Measurements from ENCODE around the gene ELMO1. TPM values are rescaled to one million over a fixed set of nuclear protein-coding genes. Genes with fewer than 3 reads are reported as not detected.

ELMO1 gene
- total RNA-seq, 1 donor from 2014 or later: not detected

DNA sequence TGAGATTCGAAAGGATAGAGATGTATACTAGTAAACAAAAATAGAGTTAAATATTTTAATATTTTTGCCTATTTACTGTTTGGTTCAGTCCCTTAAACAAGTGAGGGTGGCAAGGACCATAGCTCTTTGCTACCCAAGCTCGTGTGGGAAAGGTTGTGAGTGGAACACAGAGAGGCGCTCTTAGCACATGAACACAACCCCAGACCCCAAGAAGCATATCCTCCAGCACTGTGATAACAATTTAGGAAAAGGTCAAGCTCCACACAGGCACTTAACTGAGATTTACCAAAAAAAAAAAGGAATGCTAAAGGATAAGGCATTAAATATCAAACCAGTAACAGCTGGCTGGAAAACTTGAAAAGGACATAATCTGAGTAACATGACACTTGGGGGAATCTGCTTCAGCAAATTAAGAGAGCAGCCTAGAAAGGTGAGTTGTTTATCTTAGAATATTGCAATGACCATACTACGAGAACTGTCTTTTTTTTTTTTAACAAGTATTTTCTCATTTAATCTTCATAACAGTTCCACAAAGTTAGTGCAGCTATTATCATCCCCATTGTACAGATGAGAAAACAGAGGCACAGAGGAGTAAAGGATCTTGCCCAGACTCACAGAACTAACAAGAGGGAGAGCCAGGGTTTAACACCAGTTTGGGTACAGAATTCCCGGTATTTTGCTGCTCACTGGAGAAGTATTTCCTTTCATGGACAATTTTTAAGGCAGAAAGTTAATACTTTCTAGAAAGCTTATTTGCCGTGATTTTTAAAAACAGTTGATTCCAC lies 420.9 kb downstream of the ELMO1 start:
- H3K27ac Mint-ChIP-seq (ENCODE audit: unreplicated experiment): no peak overlapping the region
- no peak overlapping the region for H3K4me3 Mint-ChIP-seq (ENCODE audit: unreplicated experiment)
- no peaks in the 10 kb centered on the region for H3K27me3 Mint-ChIP-seq (ENCODE audit: unreplicated experiment)
- TF ChIP-seq, protein P1, sequence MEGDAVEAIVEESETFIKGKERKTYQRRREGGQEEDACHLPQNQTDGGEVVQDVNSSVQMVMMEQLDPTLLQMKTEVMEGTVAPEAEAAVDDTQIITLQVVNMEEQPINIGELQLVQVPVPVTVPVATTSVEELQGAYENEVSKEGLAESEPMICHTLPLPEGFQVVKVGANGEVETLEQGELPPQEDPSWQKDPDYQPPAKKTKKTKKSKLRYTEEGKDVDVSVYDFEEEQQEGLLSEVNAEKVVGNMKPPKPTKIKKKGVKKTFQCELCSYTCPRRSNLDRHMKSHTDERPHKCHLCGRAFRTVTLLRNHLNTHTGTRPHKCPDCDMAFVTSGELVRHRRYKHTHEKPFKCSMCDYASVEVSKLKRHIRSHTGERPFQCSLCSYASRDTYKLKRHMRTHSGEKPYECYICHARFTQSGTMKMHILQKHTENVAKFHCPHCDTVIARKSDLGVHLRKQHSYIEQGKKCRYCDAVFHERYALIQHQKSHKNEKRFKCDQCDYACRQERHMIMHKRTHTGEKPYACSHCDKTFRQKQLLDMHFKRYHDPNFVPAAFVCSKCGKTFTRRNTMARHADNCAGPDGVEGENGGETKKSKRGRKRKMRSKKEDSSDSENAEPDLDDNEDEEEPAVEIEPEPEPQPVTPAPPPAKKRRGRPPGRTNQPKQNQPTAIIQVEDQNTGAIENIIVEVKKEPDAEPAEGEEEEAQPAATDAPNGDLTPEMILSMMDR (IDR thresholded peaks at IDR 0.05): no peak
- DNase-seq (ENCODE audit: extremely low spot score, unreplicated experiment): no peak
- peaks cover 3% of the 10 kb centered on the region for H3K9me3 Mint-ChIP-seq (ENCODE audit: unreplicated experiment)
- H3K36me3 Mint-ChIP-seq (ENCODE audit: unreplicated experiment): no peaks in the 10 kb centered on the region
- peaks cover 33% of the 10 kb centered on the region for H3K4me1 Mint-ChIP-seq (ENCODE audit: unreplicated experiment)

DNA sequence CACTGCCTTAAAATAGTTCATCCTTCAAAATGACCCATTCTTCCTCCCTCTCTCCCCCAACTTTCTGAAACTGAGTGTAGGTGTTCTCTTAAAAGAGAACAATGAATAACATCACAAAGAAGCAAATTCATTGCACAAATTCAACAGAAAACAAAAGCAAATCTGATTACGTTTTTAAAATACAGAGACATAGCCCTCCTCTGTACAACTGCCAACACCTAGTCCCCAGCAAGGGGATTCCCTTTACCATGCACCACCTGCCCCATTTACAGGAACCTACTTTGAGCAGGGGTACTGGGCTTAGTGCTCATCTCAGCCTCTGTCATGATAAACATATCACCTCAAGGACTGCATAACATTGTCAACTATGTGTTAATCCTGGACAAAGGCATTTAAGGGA lies 421.6 kb downstream of the ELMO1 start:
- Mint-ChIP-seq H3K27ac (ENCODE audit: unreplicated experiment) (no peak overlapping the region), H3K27me3 (ENCODE audit: unreplicated experiment) (no peaks in the 10 kb centered on the region), H3K36me3 (ENCODE audit: unreplicated experiment) (no peaks in the 10 kb centered on the region), H3K4me1 (ENCODE audit: unreplicated experiment) (peaks cover 26% of the 10 kb centered on the region), H3K9me3 (ENCODE audit: unreplicated experiment) (peaks cover 3% of the 10 kb centered on the region), H3K4me3 (ENCODE audit: unreplicated experiment) (no peak overlapping the region)
- DNase-seq (ENCODE audit: extremely low spot score, unreplicated experiment): no peak
- TF ChIP-seq, protein P1 (IDR thresholded peaks at IDR 0.05): no peak

DNA sequence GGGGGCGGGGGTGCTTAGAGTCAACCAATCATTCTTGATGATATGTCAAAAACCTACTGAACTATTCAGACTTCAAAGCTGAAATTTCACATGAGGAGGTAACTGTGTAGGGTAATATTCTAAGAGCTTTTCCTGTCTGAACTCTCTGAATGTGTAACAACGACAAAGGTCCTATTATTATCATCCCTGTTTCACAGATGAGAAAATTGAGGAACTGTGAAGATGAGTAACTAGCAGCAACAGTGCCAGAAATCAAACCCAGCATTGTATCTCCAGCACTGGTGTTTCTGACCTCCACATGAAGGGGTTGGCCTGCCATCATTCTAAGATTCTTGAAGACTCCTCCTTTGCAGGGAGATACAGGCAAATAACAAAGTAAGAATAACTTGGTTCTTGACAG lies 429.7 kb downstream of the ELMO1 start:
- Mint-ChIP-seq H3K9me3 (ENCODE audit: unreplicated experiment) (no peaks in the 10 kb centered on the region), H3K36me3 (ENCODE audit: unreplicated experiment) (no peaks in the 10 kb centered on the region), H3K4me3 (ENCODE audit: unreplicated experiment) (no peak overlapping the region), H3K27me3 (ENCODE audit: unreplicated experiment) (no peaks in the 10 kb centered on the region), H3K4me1 (ENCODE audit: unreplicated experiment) (no peaks in the 10 kb centered on the region), H3K27ac (ENCODE audit: unreplicated experiment) (no peak overlapping the region)
- TF ChIP-seq, protein P1 (IDR thresholded peaks at IDR 0.05): no peak
- DNase-seq (ENCODE audit: extremely low spot score, unreplicated experiment): no peak

DNA sequence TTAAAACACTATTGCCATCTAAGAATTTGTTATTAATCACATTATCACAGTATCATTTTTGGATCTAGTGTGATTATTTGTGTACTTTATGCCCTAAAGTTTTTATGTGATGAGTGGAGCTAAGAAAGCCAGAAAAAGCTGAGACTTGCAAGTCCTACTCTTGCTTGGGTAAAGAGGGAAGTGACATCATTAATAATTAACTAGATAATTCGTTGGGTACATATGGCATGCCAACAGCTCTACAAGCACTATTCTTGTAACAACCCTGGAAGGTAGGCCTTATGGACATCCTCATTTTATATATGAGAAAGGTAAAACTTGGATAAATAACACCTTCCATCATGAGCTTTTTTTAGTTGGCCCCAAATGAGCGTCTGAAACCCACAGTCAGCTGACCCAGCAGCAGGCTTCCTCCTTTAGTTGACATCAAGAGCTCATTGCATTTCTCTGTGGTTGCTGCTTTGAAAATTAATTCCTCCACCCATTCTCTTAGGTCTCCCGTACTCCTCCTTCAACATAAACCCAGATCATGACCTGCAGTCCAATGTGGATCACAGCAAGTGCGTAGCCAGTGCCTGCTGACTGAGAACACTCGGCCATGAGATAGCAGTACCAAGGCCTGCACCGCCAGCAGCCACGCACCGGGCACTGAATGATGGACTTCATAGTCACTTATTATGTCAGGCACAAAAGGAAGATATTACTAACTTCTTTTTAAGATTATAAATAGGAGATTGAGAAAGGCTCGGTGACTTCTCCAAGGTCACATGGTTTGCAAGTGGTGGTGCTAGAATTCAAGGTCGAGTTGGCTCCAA lies 432.4 kb downstream of the ELMO1 start:
- no peak for DNase-seq (ENCODE audit: extremely low spot score, unreplicated experiment)
- Mint-ChIP-seq H3K36me3 (ENCODE audit: unreplicated experiment) (no peaks in the 10 kb centered on the region), H3K27me3 (ENCODE audit: unreplicated experiment) (no peaks in the 10 kb centered on the region), H3K27ac (ENCODE audit: unreplicated experiment) (no peak overlapping the region), H3K4me3 (ENCODE audit: unreplicated experiment) (no peak overlapping the region), H3K9me3 (ENCODE audit: unreplicated experiment) (no peaks in the 10 kb centered on the region), H3K4me1 (ENCODE audit: unreplicated experiment) (no peaks in the 10 kb centered on the region)
- TF ChIP-seq, protein P1 (IDR thresholded peaks at IDR 0.05): no peak
